ENCODE measurements around the gene LCE1B.

LCE1B gene

GRCh38 chr1:152811671-152812070 is at the start of gene LCE1B:
LCE1B (plus strand) TSS chr1:152811971; CDS start chr1:152812447, 476 bp downstream.
- Histone ChIP-seq H3K9me3 (ENCODE audit: control insufficient read depth, insufficient read depth, low read length) (no peaks in the 10 kb centered on the region), H3K9ac (ENCODE audit: low read depth, low read length) (no peak within 1 kb of the TSS), H3K4me1 (ENCODE audit: insufficient read depth, low read length) (no peaks in the 10 kb centered on the region)

GRCh38 chr1:152768847-152769533 is 42.8 kb upstream of the LCE1B start:
- Histone ChIP-seq H3K9me3 (ENCODE audit: control insufficient read depth, insufficient read depth, low read length) (no peaks in the 10 kb centered on the region), H3K4me1 (ENCODE audit: insufficient read depth, low read length) (no peaks in the 10 kb centered on the region), H3K9ac (ENCODE audit: low read depth, low read length) (no peak overlapping the region), H3K36me3 (ENCODE audit: insufficient read depth, low read length) (no peaks in the 10 kb centered on the region)

More at GRCh38 chr1:152811671-152812070, at the start of gene LCE1B:
- H3K36me3 ChIP-seq (ENCODE audit: insufficient read depth, low read length) = no peaks in the 10 kb centered on the region

GRCh38 chr1:152770411-152770810 is 41.4 kb upstream of the LCE1B start:
- no peaks in the 10 kb centered on the region for H3K36me3 ChIP-seq (ENCODE audit: insufficient read depth, low read length)
- no peaks in the 10 kb centered on the region for H3K9me3 ChIP-seq (ENCODE audit: control insufficient read depth, insufficient read depth, low read length)
- no peak overlapping the region for H3K9ac ChIP-seq (ENCODE audit: low read depth, low read length)
- no peaks in the 10 kb centered on the region for H3K4me1 ChIP-seq (ENCODE audit: insufficient read depth, low read length)

- Histone ChIP-seq H3K9me3 (ENCODE audit: control insufficient read depth, insufficient read depth, low read length) (no peaks in the 10 kb centered on the region), H3K9ac (ENCODE audit: low read depth, low read length) (no peak within 1 kb of the TSS), H3K36me3 (ENCODE audit: insufficient read depth, low read length) (no peaks in the 10 kb centered on the region), H3K4me1 (ENCODE audit: insufficient read depth, low read length) (no peaks in the 10 kb centered on the region)
Observed at GRCh38 chr1:152774875-152775274, 36.9 kb upstream of the LCE1B start, which contains the start of gene LCE1F. LCE1F (plus strand) TSS chr1:152775140; CDS start chr1:152776372, 1,232 bp downstream.

GRCh38 chr1:152776361-152776760 is 35.4 kb upstream of the LCE1B start:
- Histone ChIP-seq H3K9ac (ENCODE audit: low read depth, low read length) (no peak overlapping the region), H3K36me3 (ENCODE audit: insufficient read depth, low read length) (no peaks in the 10 kb centered on the region), H3K4me1 (ENCODE audit: insufficient read depth, low read length) (no peaks in the 10 kb centered on the region), H3K9me3 (ENCODE audit: control insufficient read depth, insufficient read depth, low read length) (no peaks in the 10 kb centered on the region)

GRCh38 chr1:152777510-152778137 is 34.1 kb upstream of the LCE1B start:
- H3K9me3 ChIP-seq (ENCODE audit: control insufficient read depth, insufficient read depth, low read length) = no peaks in the 10 kb centered on the region
- H3K4me1 ChIP-seq (ENCODE audit: insufficient read depth, low read length) = no peaks in the 10 kb centered on the region
- H3K36me3 ChIP-seq (ENCODE audit: insufficient read depth, low read length) = no peaks in the 10 kb centered on the region
- no peak overlapping the region for H3K9ac ChIP-seq (ENCODE audit: low read depth, low read length)

GRCh38 chr1:152783095-152783494 is 28.7 kb upstream of the LCE1B start:
- no peaks in the 10 kb centered on the region for H3K9me3 ChIP-seq (ENCODE audit: control insufficient read depth, insufficient read depth, low read length)
- H3K36me3 ChIP-seq (ENCODE audit: insufficient read depth, low read length) = no peaks in the 10 kb centered on the region
- no peak overlapping the region for H3K9ac ChIP-seq (ENCODE audit: low read depth, low read length)
- H3K4me1 ChIP-seq (ENCODE audit: insufficient read depth, low read length) = peaks cover 8% of the 10 kb centered on the region; the same call in 1 of the 2 replicates

- Histone ChIP-seq H3K4me1 (ENCODE audit: insufficient read depth, low read length) (peaks cover 8% of the 10 kb centered on the region; the same call in 1 of the 2 replicates), H3K9ac (ENCODE audit: low read depth, low read length) (no peak within 1 kb of the TSS), H3K36me3 (ENCODE audit: insufficient read depth, low read length) (no peaks in the 10 kb centered on the region), H3K9me3 (ENCODE audit: control insufficient read depth, insufficient read depth, low read length) (no peaks in the 10 kb centered on the region)
Observed at GRCh38 chr1:152786077-152786476, 25.7 kb upstream of the LCE1B start, which contains the start of gene LCE1E. LCE1E (plus strand) TSS chr1:152786257; CDS start chr1:152787300, 1,043 bp downstream.

- H3K9ac ChIP-seq (ENCODE audit: low read depth, low read length) = no peak overlapping the region
- H3K4me1 ChIP-seq (ENCODE audit: insufficient read depth, low read length) = no peaks in the 10 kb centered on the region
- no peaks in the 10 kb centered on the region for H3K36me3 ChIP-seq (ENCODE audit: insufficient read depth, low read length)
- no peaks in the 10 kb centered on the region for H3K9me3 ChIP-seq (ENCODE audit: control insufficient read depth, insufficient read depth, low read length)
Observed at GRCh38 chr1:152795686-152796085, 16.1 kb upstream of the LCE1B start.

GRCh38 chr1:152796421-152796820 is 15.3 kb upstream of the LCE1B start, which contains the start of gene LCE1D:
LCE1D (plus strand) TSS chr1:152796721; CDS start chr1:152797795, 1,074 bp downstream.
- Histone ChIP-seq H3K9ac (ENCODE audit: low read depth, low read length) (no peak within 1 kb of the TSS), H3K36me3 (ENCODE audit: insufficient read depth, low read length) (no peaks in the 10 kb centered on the region), H3K4me1 (ENCODE audit: insufficient read depth, low read length) (no peaks in the 10 kb centered on the region), H3K9me3 (ENCODE audit: control insufficient read depth, insufficient read depth, low read length) (no peaks in the 10 kb centered on the region)

- Histone ChIP-seq H3K9ac (ENCODE audit: low read depth, low read length) (no peak overlapping the region), H3K9me3 (ENCODE audit: control insufficient read depth, insufficient read depth, low read length) (no peaks in the 10 kb centered on the region), H3K36me3 (ENCODE audit: insufficient read depth, low read length) (no peaks in the 10 kb centered on the region), H3K4me1 (ENCODE audit: insufficient read depth, low read length) (no peaks in the 10 kb centered on the region)
Observed at GRCh38 chr1:152801333-152801732, 10.4 kb upstream of the LCE1B start.

GRCh38 chr1:152806576-152806975 is 5.2 kb upstream of the LCE1B start, which contains the start of gene LCE1C:
LCE1C (minus strand) TSS chr1:152806651; CDS start chr1:152805478, 1,173 bp downstream.
- H3K36me3 ChIP-seq (ENCODE audit: insufficient read depth, low read length) = no peaks in the 10 kb centered on the region
- no peaks in the 10 kb centered on the region for H3K4me1 ChIP-seq (ENCODE audit: insufficient read depth, low read length)
- H3K9ac ChIP-seq (ENCODE audit: low read depth, low read length) = no peak within 1 kb of the TSS
- H3K9me3 ChIP-seq (ENCODE audit: control insufficient read depth, insufficient read depth, low read length) = no peaks in the 10 kb centered on the region

GRCh38 chr1:152811050-152811449 is 721 bp upstream of the LCE1B start:
- Histone ChIP-seq H3K9ac (ENCODE audit: low read depth, low read length) (no peak overlapping the region), H3K4me1 (ENCODE audit: insufficient read depth, low read length) (no peaks in the 10 kb centered on the region), H3K9me3 (ENCODE audit: control insufficient read depth, insufficient read depth, low read length) (no peaks in the 10 kb centered on the region), H3K36me3 (ENCODE audit: insufficient read depth, low read length) (no peaks in the 10 kb centered on the region)

- Histone ChIP-seq H3K9me3 (ENCODE audit: control insufficient read depth, insufficient read depth, low read length) (no peaks in the 10 kb centered on the region), H3K9ac (ENCODE audit: low read depth, low read length) (no peak overlapping the region)
Observed at GRCh38 chr1:152817309-152817708, 5.5 kb downstream of the LCE1B start.

GRCh38 chr1:152823294-152823693 is 11.5 kb downstream of the LCE1B start:
- no peaks in the 10 kb centered on the region for H3K4me1 ChIP-seq (ENCODE audit: insufficient read depth, low read length)
- no peaks in the 10 kb centered on the region for H3K36me3 ChIP-seq (ENCODE audit: insufficient read depth, low read length)
- no peaks in the 10 kb centered on the region for H3K9me3 ChIP-seq (ENCODE audit: control insufficient read depth, insufficient read depth, low read length)
- H3K9ac ChIP-seq (ENCODE audit: low read depth, low read length) = no peak overlapping the region

More at GRCh38 chr1:152817309-152817708, 5.5 kb downstream of the LCE1B start:
- H3K36me3 ChIP-seq (ENCODE audit: insufficient read depth, low read length) = no peaks in the 10 kb centered on the region
- no peaks in the 10 kb centered on the region for H3K4me1 ChIP-seq (ENCODE audit: insufficient read depth, low read length)

Data from ES-I3 (cell line).